NCI-H82 treated with DMSO at 0.1 percent for 48 hours (cell line): ENCODE data around the gene LARP4B.

Experiments
- DNase-seq: peaks from one replicate; lab custom pipeline; 2025; ENCODE audit not compliant: unreplicated experiment; lab: John Stamatoyannopoulos, UW

Gene LARP4B

GRCh38 chr10:870564-871166 is 60.8 kb downstream of the LARP4B start:
- DNase-seq, result no peak

- no peak for DNase-seq
Observed at GRCh38 chr10:869171-869570, 62.3 kb downstream of the LARP4B start.

DNA sequence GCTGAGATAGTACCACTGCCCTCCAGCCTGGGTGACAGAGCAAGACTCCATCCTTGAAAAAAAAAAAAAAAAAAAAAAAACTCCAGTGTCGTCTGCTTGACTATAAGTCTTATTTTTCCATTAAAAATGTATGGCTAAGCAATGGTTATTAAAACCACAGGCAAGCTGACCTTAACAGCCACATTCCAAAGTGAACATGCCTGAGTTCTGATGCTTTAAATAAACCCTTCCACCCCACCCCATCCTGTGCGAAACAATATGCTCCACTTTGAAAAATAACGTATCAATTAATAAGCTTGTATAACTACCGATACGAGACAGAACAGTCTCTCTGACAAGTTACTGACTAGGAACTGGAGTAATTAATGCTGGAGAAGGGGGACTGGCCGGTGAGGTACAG is 63.7 kb downstream of the LARP4B start:
- DNase-seq, result no peak

DNA sequence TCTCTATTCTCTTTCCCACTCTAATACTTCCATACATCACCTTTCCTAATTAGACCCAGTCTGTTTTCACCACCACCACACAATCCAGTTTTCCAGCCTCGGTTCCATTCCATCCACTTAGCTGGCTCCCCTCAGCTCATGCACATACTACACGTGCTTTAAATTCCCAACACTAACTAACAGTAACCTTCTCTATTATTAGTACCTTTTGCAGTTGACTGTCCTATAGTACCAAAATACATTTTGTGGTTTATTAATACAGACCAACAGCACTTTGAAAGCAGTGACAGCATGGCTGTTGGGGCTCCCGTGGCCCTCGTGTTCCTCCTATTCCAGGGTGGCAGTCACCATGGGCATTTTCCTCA is 64.9 kb downstream of the LARP4B start:
- no peak for DNase-seq

- no peak for DNase-seq
Observed at GRCh38 chr10:865924-866576, 65.5 kb downstream of the LARP4B start.

GRCh38 chr10:865257-865656 is 66.2 kb downstream of the LARP4B start:
- no peak for DNase-seq

GRCh38 chr10:860519-860918 is 71.0 kb downstream of the LARP4B start:
- DNase-seq, result no peak

GRCh38 chr10:856416-857157 is 74.9 kb downstream of the LARP4B start:
- no peak for DNase-seq

DNA sequence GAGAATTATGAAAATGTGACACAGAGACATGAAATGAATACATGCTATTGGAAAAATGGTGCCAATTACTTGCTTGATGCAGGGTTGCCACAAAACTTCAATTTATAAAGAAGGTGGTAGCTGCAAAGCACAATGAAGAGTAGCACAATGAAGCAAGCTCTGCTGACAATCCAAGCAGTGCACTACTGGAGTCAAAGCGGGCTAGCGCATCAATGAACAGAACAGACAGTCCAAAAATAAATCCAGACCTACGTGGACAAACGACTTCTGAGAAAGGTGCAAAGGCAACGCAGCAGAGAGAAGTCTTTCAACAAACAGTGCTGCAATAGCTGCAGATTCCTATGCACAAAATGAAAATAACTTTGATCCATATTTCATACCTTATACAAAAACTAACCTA is 75.8 kb downstream of the LARP4B start:
- no peak for DNase-seq

DNA sequence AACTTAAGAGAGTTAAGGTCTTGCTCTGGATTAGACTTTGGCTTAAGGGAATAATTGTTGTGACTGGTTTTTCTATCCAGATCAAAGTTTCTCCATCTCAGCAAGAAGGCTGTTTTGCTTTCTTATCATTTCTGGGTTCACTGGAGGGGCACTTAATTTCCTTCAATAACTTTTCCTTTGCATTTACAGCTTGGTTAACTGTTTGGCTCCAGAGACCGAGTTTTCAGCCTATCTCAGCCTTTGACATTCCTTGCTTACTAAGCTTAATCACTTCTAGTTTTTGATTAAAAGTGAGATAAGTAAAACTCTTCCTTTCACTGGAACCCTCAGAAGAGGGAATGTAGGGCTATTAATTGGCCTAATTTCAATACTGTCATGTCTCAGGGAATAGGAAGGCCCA is 76.4 kb downstream of the LARP4B start:
- DNase-seq, result no peak

DNA sequence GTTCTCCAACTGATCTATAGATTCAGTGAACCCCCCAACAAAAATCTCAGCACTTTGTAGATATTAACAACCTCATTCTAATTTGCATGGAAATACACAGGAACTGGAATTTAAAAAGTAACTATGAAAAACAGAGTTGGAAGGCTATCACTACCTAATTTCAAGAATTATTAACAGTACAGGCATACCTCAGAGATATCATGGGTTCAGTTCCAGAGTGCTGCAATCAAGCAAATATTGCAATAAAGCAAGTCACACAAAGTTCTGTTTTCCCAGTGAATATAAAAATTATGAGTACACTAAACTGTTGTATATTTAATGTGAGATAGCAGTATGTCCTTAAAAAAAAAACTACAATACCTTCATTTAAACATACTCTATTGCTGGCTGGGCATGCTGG is 78.5 kb downstream of the LARP4B start:
- no peak for DNase-seq

GRCh38 chr10:852386-852785 is 79.1 kb downstream of the LARP4B start:
- DNase-seq, result no peak

DNA sequence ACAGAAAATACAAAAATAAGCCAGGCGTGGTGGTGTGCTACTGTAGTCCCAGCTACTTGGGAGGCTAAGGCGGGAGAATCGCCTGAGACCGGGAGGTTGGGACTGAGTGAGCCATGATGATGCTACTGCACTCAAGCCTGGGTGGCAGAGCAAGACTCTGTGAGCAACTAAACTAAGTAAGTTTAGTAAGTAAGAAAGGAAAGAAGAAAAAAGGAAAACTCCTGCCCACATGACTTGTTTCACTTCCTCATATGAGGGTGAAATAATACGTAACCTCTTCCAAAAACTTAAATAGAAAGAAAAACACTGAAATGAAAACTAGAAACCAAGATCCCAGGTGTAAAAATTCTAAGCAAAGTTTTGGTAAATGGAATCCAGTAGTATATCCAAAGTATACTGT is 79.6 kb downstream of the LARP4B start:
- DNase-seq, result no peak

DNA sequence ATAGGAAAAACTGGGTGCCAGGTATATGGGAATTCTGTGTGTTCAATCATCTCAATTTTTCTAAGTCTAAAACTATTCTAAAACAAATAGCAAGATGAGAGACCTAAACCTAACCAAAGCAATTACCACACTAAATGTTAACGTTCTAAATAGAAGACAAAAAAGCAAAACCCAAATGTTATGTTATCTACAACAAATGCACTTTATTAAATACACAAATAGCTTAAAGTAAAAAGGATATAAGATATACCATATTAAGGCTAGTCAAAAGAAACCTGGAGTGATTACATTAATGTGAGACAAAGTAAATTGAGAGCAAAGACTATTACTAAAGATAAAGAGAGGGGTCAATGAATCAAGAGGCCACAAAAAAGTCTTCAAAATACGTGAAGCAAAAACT is 81.4 kb downstream of the LARP4B start:
- no peak for DNase-seq

GRCh38 chr10:847868-848267 is 83.6 kb downstream of the LARP4B start:
- no peak for DNase-seq

GRCh38 chr10:846126-846685 is 85.3 kb downstream of the LARP4B start:
- no peak for DNase-seq

- DNase-seq, result no peak
Observed at GRCh38 chr10:845526-845925, 86.0 kb downstream of the LARP4B start.

DNA sequence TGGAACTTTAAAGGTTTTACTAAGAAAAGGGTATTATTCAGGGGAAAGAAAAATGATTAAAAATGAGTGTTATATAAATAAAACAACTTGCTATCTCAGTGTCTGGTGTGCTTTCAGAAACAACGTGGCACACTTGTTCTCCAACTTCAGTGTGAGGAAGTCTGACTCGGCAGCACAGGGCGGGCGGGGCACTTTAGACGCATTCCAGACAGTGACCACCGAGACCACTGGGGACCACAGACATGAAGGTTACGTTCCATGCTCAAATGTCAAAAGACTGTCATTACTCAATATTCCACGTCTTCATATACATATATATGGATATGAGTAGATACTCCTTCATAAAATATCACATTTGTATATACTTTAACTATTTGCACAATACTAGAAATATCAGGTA is 87.0 kb downstream of the LARP4B start:
- DNase-seq, result no peak

GRCh38 chr10:843703-844102 is 87.8 kb downstream of the LARP4B start:
- no peak for DNase-seq

- no peak for DNase-seq
Observed at GRCh38 chr10:842795-843194, 88.7 kb downstream of the LARP4B start.

DNA sequence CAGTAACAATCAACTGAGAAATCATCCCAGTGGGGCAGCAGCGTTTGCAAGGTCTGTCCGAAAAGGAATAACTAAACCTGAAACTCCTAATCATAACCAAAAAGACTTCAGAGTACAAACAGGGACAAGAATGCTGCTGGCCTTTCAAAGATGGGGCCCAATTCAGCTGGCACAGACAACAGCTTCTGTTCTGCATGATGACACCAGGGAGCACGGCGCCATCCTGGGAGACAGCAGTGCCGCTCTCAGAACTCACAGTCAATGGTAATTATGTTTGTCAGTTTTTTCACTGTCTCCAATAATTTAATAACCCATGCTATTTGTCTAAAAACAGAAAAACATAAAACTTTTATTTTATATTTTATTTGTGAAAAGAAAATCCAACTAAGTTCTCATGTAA is 90.0 kb downstream of the LARP4B start:
- no peak for DNase-seq

DNA sequence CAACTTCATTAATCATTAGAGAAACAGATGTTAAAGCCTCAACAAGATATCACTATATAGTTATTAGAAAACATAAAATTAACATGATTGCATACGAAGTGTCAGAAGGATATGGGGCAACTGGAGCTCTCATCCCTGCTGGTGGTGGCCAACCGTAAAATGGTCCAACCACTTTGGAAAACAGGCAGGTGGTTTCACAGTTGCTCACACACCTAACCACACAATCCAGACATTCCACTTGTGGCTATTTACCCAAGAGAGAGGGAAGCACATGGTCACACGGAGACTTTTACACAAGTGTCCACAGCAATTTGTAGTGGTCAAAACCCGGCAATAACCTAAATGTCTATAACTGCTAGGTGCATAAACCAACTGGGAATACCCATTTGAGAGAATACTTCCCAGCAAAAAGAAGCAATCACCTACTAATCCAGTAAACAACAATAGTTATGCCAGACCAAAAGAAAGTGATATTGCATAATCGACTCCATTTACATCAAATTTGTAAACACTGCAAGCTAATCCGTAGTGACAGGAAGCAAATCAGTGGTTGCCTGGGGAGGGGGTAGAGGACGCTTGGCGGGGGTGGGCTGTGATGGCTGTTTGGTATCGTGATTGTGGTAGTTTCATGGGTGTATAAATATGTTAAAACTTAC is 91.8 kb downstream of the LARP4B start:
- DNase-seq, result no peak
